ENCODE results near the gene DIS3L2.

DNA sequence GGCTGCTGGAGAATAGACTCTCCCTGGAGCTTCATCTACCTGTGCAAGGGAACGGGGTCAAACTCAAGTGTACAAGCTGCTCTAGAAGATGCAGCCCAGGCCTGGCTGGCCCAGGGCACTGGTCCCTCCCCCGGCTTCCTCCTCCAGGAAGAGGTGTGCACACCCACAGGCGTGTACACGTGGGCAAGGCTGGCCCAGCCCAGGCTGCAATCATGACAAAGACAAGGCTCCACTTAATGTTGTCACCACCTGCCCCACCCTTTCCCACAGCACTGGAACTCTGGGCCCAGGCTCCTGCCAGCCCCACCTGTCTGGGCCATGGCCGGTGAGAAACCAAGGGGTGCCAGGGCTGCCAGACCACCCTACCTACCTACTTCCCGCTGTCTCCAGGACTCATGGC, 387.4 kb downstream of the DIS3L2 start:
- TF ChIP-seq, protein P1, sequence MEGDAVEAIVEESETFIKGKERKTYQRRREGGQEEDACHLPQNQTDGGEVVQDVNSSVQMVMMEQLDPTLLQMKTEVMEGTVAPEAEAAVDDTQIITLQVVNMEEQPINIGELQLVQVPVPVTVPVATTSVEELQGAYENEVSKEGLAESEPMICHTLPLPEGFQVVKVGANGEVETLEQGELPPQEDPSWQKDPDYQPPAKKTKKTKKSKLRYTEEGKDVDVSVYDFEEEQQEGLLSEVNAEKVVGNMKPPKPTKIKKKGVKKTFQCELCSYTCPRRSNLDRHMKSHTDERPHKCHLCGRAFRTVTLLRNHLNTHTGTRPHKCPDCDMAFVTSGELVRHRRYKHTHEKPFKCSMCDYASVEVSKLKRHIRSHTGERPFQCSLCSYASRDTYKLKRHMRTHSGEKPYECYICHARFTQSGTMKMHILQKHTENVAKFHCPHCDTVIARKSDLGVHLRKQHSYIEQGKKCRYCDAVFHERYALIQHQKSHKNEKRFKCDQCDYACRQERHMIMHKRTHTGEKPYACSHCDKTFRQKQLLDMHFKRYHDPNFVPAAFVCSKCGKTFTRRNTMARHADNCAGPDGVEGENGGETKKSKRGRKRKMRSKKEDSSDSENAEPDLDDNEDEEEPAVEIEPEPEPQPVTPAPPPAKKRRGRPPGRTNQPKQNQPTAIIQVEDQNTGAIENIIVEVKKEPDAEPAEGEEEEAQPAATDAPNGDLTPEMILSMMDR (IDR thresholded peaks at IDR 0.05), result no peak
- TF ChIP-seq EP300 (IDR thresholded peaks at IDR 0.05), result no peak
